ENCODE data around the gene TMEM45A.
"Not testable (repeated sequence)": the region's sequence is repeated elsewhere in the genome, so short reads cannot be mapped to it uniquely, and the experiment has no call there.

TMEM45A gene

DNA sequence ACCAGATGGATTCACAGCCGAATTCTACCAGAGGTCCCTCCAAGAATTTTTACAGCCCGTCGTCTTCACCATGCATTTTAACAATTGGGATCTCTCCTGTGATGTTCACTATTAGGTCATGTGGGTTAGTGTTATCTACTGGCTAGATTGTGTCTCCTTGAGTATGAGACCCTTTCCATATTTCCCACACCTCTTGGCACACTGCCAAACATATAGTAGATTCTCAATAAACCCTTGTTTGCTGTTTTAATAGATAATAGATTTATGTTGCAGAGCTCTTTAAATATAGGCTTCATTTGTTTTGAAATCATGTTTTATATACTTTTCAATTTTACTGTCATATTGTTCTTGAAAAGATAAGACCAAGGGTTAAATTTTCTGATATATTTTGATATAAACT lies 82.1 kb downstream of the TMEM45A start:
- no peaks in the 10 kb centered on the region for H3K27me3 ChIP-seq (replicated peaks; ENCODE audit: control insufficient read depth, insufficient read depth, low read length)
- no peak for DNase-seq (ENCODE audit: extremely low read depth, insufficient read length)
- TF ChIP-seq, protein P1, sequence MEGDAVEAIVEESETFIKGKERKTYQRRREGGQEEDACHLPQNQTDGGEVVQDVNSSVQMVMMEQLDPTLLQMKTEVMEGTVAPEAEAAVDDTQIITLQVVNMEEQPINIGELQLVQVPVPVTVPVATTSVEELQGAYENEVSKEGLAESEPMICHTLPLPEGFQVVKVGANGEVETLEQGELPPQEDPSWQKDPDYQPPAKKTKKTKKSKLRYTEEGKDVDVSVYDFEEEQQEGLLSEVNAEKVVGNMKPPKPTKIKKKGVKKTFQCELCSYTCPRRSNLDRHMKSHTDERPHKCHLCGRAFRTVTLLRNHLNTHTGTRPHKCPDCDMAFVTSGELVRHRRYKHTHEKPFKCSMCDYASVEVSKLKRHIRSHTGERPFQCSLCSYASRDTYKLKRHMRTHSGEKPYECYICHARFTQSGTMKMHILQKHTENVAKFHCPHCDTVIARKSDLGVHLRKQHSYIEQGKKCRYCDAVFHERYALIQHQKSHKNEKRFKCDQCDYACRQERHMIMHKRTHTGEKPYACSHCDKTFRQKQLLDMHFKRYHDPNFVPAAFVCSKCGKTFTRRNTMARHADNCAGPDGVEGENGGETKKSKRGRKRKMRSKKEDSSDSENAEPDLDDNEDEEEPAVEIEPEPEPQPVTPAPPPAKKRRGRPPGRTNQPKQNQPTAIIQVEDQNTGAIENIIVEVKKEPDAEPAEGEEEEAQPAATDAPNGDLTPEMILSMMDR (IDR thresholded peaks at IDR 0.05; ENCODE audit: insufficient read depth, low read length, poor library complexity, severe bottlenecking), result no peak
- H3K36me3 ChIP-seq (ENCODE audit: control insufficient read depth, insufficient read depth, low read length), result no peaks in the 10 kb centered on the region
- H3K4me3 ChIP-seq (replicated peaks; ENCODE audit: low read depth, low read length), result no peak overlapping the region

DNA sequence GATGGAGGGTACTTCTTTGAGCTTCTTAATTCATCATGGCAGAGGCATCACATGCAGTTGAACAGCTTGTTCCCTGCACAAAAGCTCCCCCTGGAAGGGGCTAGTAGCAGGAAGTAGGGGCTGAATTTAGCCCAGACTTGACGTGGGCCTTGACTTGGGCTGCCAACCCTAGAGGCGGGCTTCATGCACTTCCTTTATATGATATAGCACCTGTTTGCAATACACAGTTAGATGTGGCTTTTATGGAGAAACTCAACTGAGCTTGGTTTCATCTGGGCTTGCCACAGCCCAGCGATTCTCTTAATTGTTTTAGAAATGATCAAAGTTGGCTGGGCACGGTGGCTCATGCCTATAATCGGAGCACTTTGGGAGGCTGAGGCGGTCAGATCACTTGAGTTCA lies 83.3 kb downstream of the TMEM45A start:
- no peak overlapping the region for H3K4me3 ChIP-seq (replicated peaks; ENCODE audit: low read depth, low read length)

DNA sequence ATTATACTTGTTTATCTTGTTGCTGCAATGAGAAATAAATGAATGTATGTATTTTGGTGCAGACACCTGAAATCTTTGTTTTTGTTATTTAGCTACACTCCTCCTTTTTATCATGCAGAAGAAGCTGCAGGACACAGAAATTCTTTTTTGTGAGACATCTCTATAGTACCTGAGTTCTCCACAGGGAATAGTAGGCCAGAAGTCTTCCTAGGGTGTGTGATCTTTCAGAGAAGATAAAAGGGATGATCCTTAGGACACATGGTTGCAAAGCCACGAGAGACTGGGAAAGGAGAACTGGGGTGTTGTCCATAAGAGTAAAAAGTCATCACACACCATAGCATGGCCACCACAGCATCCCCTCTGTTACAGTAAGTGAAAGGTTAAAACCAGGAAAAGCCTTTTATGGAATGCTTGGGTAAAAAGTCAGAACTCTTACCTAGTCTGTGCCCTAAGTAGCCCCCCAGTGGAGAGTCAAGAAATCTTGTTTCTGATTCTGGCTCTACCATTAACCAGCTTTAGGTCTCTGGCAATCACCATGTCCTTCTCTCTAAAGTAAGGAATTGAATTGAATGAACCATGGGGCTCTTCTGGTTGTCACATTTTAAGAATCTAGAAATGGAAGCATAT lies 85.1 kb downstream of the TMEM45A start:
- TF ChIP-seq, protein P1 (IDR thresholded peaks at IDR 0.05; ENCODE audit: insufficient read depth, low read length, poor library complexity, severe bottlenecking), result no peak
- Histone ChIP-seq H3K27me3 (replicated peaks; ENCODE audit: control insufficient read depth, insufficient read depth, low read length) (no peaks in the 10 kb centered on the region), H3K4me3 (replicated peaks; ENCODE audit: low read depth, low read length) (no peak overlapping the region), H3K36me3 (ENCODE audit: control insufficient read depth, insufficient read depth, low read length) (no peaks in the 10 kb centered on the region)
- DNase-seq (ENCODE audit: extremely low read depth, insufficient read length), result no peak

More for the DNA sequence above, 83.3 kb downstream of the TMEM45A start:
- DNase-seq (ENCODE audit: extremely low read depth, insufficient read length), result no peak
- TF ChIP-seq, protein P1 (IDR thresholded peaks at IDR 0.05; ENCODE audit: insufficient read depth, low read length, poor library complexity, severe bottlenecking), result no peak
- Histone ChIP-seq H3K36me3 (ENCODE audit: control insufficient read depth, insufficient read depth, low read length) (no peaks in the 10 kb centered on the region), H3K27me3 (replicated peaks; ENCODE audit: control insufficient read depth, insufficient read depth, low read length) (no peaks in the 10 kb centered on the region)

DNA sequence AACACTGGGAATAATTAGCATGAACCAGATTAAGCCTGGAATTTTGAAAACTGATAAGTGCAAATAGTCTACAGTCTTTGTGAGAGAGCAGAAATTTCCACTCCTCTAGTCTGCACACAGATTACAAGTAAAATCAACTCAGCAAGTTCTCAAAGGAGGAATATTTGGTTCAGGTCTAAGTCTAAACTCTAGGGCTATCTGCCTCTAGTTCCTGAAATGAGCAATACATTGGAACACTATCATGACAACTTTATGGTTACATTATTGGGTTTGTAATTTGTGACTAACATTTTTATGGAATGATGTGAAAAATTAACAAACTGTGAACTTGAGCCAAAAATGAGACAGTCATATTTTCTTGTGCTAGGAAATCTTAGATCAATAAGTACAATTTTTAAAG lies 86.2 kb downstream of the TMEM45A start:
- DNase-seq (ENCODE audit: extremely low read depth, insufficient read length), result no peak
- Histone ChIP-seq H3K36me3 (ENCODE audit: control insufficient read depth, insufficient read depth, low read length) (no peaks in the 10 kb centered on the region), H3K27me3 (replicated peaks; ENCODE audit: control insufficient read depth, insufficient read depth, low read length) (no peaks in the 10 kb centered on the region), H3K4me3 (replicated peaks; ENCODE audit: low read depth, low read length) (no peak overlapping the region)
- TF ChIP-seq, protein P1 (IDR thresholded peaks at IDR 0.05; ENCODE audit: insufficient read depth, low read length, poor library complexity, severe bottlenecking), result no peak

DNA sequence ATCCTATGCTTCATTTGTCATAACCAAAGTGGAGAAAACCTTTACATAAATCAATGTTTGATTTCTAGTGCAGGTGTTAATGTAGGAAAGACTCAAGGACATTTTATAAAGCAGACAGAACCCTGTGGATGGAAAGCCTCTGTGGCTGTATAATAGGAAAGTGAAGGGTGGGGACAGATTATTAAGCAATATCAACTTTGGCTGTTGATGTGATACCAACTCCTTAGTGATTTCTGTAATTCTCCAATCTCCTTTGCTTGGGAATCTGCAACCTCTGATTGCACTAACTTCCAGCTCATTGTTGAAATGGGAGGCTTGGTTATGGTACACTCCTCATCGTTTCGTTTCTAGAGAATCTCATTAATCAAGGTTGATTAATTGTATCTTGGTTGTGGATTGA lies 87.7 kb downstream of the TMEM45A start:
- H3K36me3 ChIP-seq (ENCODE audit: control insufficient read depth, insufficient read depth, low read length), result no peaks in the 10 kb centered on the region
- H3K27me3 ChIP-seq (replicated peaks; ENCODE audit: control insufficient read depth, insufficient read depth, low read length), result no peaks in the 10 kb centered on the region
- TF ChIP-seq, protein P1 (IDR thresholded peaks at IDR 0.05; ENCODE audit: insufficient read depth, low read length, poor library complexity, severe bottlenecking), result no peak
- no peak overlapping the region for H3K4me3 ChIP-seq (replicated peaks; ENCODE audit: low read depth, low read length)
- DNase-seq (ENCODE audit: extremely low read depth, insufficient read length), result no peak

DNA sequence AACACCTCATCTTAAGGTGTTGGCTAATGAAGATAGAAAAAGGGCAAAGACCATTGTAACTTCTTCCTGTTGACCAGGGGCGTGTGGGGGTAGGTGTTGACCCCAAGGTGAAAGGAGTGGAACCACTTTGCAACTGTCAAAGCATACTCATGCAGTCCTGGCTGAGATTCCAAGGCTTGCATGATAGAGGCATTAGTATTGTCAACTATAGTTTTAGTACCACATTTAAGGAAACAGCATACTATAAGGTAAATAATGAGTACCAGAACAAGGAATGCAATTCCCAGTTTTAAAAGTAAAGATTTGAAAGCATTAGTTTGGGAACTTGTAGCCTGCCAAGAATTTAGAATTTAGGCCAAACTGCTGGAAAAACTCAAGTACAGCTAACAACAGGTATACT lies 89.2 kb downstream of the TMEM45A start:
- TF ChIP-seq, protein P1 (IDR thresholded peaks at IDR 0.05; ENCODE audit: insufficient read depth, low read length, poor library complexity, severe bottlenecking), result no peak
- DNase-seq (ENCODE audit: extremely low read depth, insufficient read length), result no peak
- H3K4me3 ChIP-seq (replicated peaks; ENCODE audit: low read depth, low read length), result no peak overlapping the region
- H3K36me3 ChIP-seq (ENCODE audit: control insufficient read depth, insufficient read depth, low read length), result no peaks in the 10 kb centered on the region
- no peaks in the 10 kb centered on the region for H3K27me3 ChIP-seq (replicated peaks; ENCODE audit: control insufficient read depth, insufficient read depth, low read length)

DNA sequence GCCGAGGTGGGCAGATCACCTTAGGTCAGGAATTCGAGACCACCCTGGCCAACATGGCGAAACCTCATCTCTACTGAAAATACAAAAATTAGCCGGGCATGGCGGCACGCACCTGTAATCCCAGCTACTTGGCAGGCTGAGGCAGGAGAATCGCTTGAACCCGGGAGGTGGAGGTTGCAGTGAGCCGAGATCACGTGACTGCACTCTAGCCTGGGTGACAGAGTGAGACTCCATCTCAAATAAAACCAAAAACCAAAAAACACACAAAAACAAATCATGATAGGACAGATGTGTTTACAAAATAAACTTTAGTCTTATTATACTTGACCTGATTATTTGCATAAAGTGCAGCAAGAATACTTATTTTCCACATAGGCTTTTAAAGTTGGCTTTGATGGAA lies 89.7 kb downstream of the TMEM45A start:
- not testable (repeated sequence) for H3K4me3 ChIP-seq (replicated peaks; ENCODE audit: low read depth, low read length); H3K27me3 ChIP-seq (replicated peaks; ENCODE audit: control insufficient read depth, insufficient read depth, low read length); DNase-seq (ENCODE audit: extremely low read depth, insufficient read length); H3K36me3 ChIP-seq (ENCODE audit: control insufficient read depth, insufficient read depth, low read length)

Data from GM06990 (cell line).